Left lobe of liver (tissue), 2 donors: Measurements from ENCODE around the gene TUBGCP4. TPM values are rescaled to one million over a fixed set of nuclear protein-coding genes. Genes with fewer than 3 reads are reported as not detected.

Experiments used
- ATAC-seq: fragments of 200-7000 bp; cut with Tn5 transposase; one replicate; pipeline ENCODE4 v1.9.1; 2020; ENCODE audit warnings: mild to moderate bottlenecking, moderate library complexity
- DNase-seq: peaks from one replicate; pipeline ENCODE4 v3.0.0-alpha.2; 2020; ENCODE audit warnings: low spot score
- total RNA-seq: library from RNA; stranded (reverse); gene quantifications from one replicate; pipeline ENCODE4 v1.2.1, GENCODE V29; 2021
- donor health status: DM: no; HTN: no; CAD: no; lungs with moderate emphysema.
- donor health status: DM: no; HTN: yes; CAD: no.

Gene TUBGCP4
- total RNA-seq, 1 donor from 2014 or later: 12.2 TPM

- ATAC-seq: no peak
- DNase-seq: no peak
These were observed 32.7 kb downstream of the TUBGCP4 start for GRCh38 chr15:43403616-43404015.

DNA sequence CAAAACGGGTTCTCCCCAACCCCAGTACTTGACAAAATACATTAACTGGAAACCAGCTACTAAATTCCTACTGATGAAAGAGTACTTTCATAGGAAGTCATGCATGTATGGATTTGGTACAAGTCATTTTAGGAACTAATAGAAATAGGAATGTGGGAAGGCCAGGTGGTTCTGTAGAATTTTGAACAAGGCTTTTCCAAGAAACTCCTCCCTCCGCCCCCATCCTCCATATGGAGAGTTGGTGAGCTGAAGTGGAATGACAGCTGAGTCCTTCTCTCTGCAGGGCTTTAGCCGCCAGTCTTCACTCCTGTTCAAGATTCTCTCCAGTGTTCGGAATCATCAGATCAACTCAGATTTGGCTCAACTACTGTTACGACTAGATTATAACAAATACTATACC, 33.2 kb downstream of the TUBGCP4 start:
- DNase-seq (no peak), ATAC-seq (no peak)

DNA sequence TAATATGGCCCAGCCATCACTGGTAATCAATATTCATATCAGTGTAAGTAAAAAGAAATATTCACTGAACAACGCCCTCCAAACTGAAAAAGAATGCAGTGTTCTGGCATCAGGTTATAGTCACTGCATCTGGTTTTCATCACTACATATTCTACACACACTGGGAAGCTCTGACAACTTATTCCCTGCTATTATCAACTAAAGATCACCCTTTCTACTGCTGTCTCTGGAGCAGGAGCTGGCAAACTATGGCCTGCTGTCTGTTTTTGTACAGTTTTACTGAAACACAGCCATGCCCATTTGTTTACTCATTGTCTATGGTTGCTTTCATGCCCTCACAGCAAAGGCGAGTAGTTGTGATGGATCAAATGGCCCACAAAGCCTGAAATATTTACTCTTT, 35.3 kb downstream of the TUBGCP4 start:
- DNase-seq: no peak
- peak; percentile 32 for ATAC-seq

DNA sequence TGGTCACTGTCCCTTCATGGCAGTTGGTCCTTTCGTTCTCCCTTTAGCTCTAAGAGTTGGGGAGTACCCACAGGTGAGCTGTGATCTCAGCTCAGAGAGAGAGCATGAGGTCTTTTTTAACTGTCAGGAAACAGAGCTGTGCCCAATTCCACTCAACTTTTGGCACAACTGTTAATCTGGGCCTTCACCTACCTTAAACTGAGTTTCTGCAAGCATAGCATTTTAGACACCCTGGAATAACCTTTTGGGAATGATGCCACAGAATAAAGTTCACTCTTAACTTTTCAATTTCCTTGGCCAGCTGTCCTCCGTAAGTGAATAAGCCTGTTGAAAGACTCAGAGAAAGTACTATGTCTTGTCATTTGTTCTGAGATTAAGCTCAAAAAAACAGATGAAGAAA, 35.9 kb downstream of the TUBGCP4 start:
- ATAC-seq: peak; percentile 79
- DNase-seq: no peak

DNA sequence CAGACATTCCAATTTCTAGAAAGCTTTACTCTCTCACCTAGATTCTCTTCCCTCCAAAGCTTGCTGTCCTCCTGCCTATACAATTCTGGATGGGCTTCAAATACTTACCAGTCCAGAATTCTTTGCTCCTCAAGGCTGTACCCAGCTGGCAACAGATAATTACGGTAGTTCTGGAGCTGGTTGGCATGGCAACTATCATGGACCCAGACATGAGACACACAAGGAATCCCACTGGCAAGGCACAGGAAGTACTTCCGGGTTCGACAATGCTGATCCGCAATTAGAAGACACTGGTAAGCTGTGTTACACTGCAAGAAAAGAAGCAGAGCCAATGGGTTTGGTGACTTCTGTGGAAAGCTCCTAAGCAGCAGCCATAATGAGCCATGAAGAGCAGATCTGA, 37.9 kb downstream of the TUBGCP4 start:
- no peak for ATAC-seq

DNA sequence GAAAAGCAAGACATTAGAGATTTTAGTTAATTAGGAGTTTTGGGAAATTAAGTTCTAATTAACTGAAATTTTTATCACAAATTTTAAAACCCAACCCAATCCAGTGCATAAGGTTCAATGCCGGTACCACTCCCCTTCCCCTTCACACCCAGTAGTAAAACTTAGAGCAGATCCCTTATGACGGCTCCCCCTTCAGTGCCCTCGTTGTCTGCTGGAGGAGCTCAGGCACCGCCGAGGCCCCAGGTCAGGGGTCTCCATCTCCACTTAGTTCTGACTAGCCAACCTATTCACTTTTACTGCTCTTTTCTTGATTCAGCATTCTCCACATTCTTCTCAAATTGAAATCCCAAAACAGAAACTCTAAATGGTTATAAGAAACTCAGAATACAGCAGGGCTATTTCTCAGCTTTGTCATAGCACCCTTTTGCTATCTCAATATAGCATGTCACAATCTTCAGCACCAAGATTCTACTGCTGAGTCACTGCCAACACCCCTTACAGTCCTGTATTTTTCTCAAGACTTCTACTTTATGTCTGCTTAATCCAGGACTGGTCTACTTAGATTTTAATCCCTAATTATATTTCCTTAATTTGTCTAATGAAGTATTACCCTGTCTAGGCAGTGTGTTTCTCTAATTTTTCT, 39.8 kb downstream of the TUBGCP4 start:
- DNase-seq (no peak), ATAC-seq (no peak)

More for the DNA sequence above, 37.9 kb downstream of the TUBGCP4 start:
- DNase-seq: no peak

- ATAC-seq (no peak), DNase-seq (no peak)
These were observed 41.2 kb downstream of the TUBGCP4 start for GRCh38 chr15:43412096-43412495.

DNA sequence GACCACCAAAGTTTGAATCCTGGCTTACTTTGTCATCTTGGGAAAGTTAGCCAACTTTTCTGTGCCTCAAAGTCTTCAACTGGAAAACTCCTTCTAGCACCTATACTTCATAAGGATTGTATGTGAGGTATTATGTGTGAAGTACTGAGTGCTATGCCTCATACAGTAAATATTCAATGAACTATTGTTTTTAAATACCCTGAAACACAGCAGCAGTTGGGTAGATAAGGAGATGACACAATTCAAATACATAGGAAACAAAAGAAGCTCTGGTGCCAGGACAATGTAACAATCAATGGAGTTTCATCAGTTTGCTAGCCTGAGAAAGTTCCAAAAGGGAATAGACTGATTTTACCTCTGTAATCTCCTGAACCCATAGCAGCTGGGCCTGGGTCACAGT, 43.3 kb downstream of the TUBGCP4 start:
- DNase-seq (no peak), ATAC-seq (no peak)

GRCh38 chr15:43420435-43420834, 49.5 kb downstream of the TUBGCP4 start:
- no peak for ATAC-seq
- no peak for DNase-seq

GRCh38 chr15:43420876-43421275, 50.0 kb downstream of the TUBGCP4 start:
- ATAC-seq (no peak), DNase-seq (no peak)

DNA sequence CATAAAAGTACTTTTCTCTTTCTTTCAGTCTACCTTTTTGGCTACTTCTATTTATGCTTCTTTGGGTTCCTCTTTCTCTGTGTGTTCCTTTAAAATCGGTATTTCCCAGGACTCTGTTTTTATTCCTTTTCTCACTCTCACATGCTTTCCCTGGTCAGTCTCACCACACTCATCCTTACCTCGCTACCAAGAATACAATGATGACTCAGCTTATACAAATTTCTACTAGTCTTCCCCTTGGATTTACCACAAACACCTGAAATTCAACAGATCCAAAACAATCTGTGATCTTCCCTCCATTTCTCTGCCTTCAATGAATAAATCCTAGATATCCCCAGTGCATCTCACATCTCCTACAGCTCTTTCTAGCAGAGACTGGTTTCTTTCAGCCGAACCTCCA, 52.9 kb downstream of the TUBGCP4 start:
- no peak for ATAC-seq
- DNase-seq: no peak

- DNase-seq: no peak
- no peak for ATAC-seq
These were observed 58.8 kb downstream of the TUBGCP4 start for GRCh38 chr15:43429687-43430086.

- DNase-seq: no peak
- no peak for ATAC-seq
These were observed 62.3 kb downstream of the TUBGCP4 start for GRCh38 chr15:43433165-43433564.

- DNase-seq (no peak), ATAC-seq (no peak)
These were observed 62.9 kb downstream of the TUBGCP4 start for GRCh38 chr15:43433661-43434303.

GRCh38 chr15:43434446-43434845, 63.5 kb downstream of the TUBGCP4 start:
- DNase-seq (no peak), ATAC-seq (no peak)

GRCh38 chr15:43436395-43436794, 65.5 kb downstream of the TUBGCP4 start:
- no peak for ATAC-seq
- no peak for DNase-seq

- DNase-seq (no peak), ATAC-seq (no peak)
These were observed 68.4 kb downstream of the TUBGCP4 start for GRCh38 chr15:43439268-43439667.

DNA sequence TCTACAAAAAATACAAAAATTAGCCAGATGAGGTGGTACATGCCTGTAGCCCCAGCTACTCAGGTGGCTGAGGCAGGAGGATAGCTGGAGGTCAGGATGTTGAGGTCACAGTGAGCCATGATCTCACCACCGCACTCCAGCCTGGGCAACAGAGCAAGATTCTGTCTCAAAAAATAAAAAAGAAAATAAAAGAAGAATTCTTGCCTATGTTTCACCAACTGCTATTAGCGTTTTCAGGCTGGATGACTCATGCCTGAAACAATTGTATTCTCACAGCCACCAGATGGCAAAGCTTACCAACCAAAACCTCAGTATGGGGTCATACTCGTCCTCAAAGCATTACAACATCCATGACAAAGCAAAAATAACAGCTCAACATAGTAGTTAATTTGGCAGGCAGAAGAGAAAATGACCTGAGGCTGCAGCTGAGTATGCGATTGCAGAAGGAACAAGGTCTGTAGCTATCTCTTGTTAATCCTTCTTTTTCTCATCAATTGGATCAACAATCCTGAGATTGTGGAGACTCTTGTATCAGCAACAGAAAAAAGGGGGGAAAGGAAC, 69.9 kb downstream of the TUBGCP4 start:
- DNase-seq (peak; percentile 54), ATAC-seq (peak; percentile 99)

- ATAC-seq: peak; percentile 40
- DNase-seq: no peak
These were observed 70.4 kb downstream of the TUBGCP4 start for GRCh38 chr15:43441316-43441715.

- ATAC-seq (no peak), DNase-seq (no peak)
These were observed 75.4 kb downstream of the TUBGCP4 start for GRCh38 chr15:43446344-43446743.

DNA sequence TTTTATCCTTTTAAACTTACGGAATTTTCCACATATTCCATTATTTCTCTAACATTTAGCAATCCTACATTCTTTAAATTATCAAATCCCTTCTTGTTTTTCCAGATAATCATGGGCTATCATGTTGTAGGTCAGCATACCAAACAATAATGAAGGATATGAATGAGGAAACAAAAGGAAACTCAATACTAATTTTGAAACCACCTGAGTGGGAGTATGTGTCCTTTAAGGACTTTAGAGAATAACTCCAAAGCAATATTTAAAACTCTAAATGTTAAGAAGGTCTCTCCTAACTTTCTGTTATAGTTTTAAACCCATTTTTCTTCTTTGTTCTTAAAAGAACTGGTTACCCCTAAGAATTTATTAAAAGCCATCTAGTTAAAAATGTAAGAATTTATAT, 79.1 kb downstream of the TUBGCP4 start:
- DNase-seq (no peak), ATAC-seq (no peak)
